RCC 7860 (cell line): ENCODE results near the gene NCOR2.
A peak's percentile ranks its signal among the peaks of the same experiment; 100 is the strongest.
"Not testable (repeated sequence)": the region's sequence is repeated elsewhere in the genome, so short reads cannot be mapped to it uniquely, and the experiment has no call there.

Experiments
- DNase-seq: peaks from one replicate; pipeline ENCODE4 v3.0.0-alpha.2; 2015; ENCODE audit warnings: low spot score
- FAIRE-seq: peaks from 2 replicates; lab custom pipeline; 2012; peaks lifted over from hg19 to GRCh38; lab: Jason Lieb, UNC

The NCOR2 gene

GRCh38 chr12:124603100-124603541, 35.7 kb upstream of the NCOR2 start:
- FAIRE-seq: no peak
- DNase-seq: no peak

GRCh38 chr12:124601706-124602105, 34.3 kb upstream of the NCOR2 start:
- no peak for FAIRE-seq
- no peak for DNase-seq

- peak; percentile 95 for FAIRE-seq
Measured at GRCh38 chr12:124599074-124599999, 31.9 kb upstream of the NCOR2 start.

GRCh38 chr12:124597041-124597440, 29.6 kb upstream of the NCOR2 start:
- DNase-seq: no peak
- no peak for FAIRE-seq

More at GRCh38 chr12:124599074-124599999, 31.9 kb upstream of the NCOR2 start:
- peak; percentile 81 for DNase-seq

- DNase-seq (no peak), FAIRE-seq (no peak)
Measured at GRCh38 chr12:124595444-124595843, 28.0 kb upstream of the NCOR2 start.

- FAIRE-seq: no peak
- no peak for DNase-seq
Measured at GRCh38 chr12:124594851-124595250, 27.4 kb upstream of the NCOR2 start.

GRCh38 chr12:124593851-124594401, 26.5 kb upstream of the NCOR2 start:
- no peak for FAIRE-seq
- DNase-seq: no peak

GRCh38 chr12:124593176-124593575, 25.8 kb upstream of the NCOR2 start:
- FAIRE-seq: no peak
- no peak for DNase-seq

- no peak for FAIRE-seq
Measured at GRCh38 chr12:124592481-124593160, 25.2 kb upstream of the NCOR2 start.

GRCh38 chr12:124592050-124592449, 24.6 kb upstream of the NCOR2 start:
- DNase-seq: peak; percentile 72

More at GRCh38 chr12:124592481-124593160, 25.2 kb upstream of the NCOR2 start:
- no peak for DNase-seq

GRCh38 chr12:124590447-124590846, 23.0 kb upstream of the NCOR2 start:
- FAIRE-seq (no peak), DNase-seq (no peak)

More at GRCh38 chr12:124592050-124592449, 24.6 kb upstream of the NCOR2 start:
- FAIRE-seq: peak; percentile 83

GRCh38 chr12:124588751-124589267, 21.4 kb upstream of the NCOR2 start:
- FAIRE-seq (no peak), DNase-seq (peak; percentile 48)

GRCh38 chr12:124588018-124588634, 20.7 kb upstream of the NCOR2 start:
- DNase-seq (no peak), FAIRE-seq (no peak)

GRCh38 chr12:124586756-124587155, 19.3 kb upstream of the NCOR2 start:
- DNase-seq: no peak
- FAIRE-seq: no peak

GRCh38 chr12:124584494-124584893, 17.1 kb upstream of the NCOR2 start:
- not testable (repeated sequence) for DNase-seq, FAIRE-seq

GRCh38 chr12:124583854-124584253, 16.4 kb upstream of the NCOR2 start:
- DNase-seq (no peak), FAIRE-seq (no peak)

- FAIRE-seq (no peak), DNase-seq (no peak)
Measured at GRCh38 chr12:124582108-124582424, 14.7 kb upstream of the NCOR2 start.

GRCh38 chr12:124581307-124582107, 14.1 kb upstream of the NCOR2 start:
- DNase-seq (peak; percentile 58), FAIRE-seq (no peak)

GRCh38 chr12:124579921-124580517, 12.6 kb upstream of the NCOR2 start:
- DNase-seq (no peak), FAIRE-seq (no peak)

- FAIRE-seq: no peak
Measured at GRCh38 chr12:124578854-124579253, 11.4 kb upstream of the NCOR2 start.

More at GRCh38 chr12:124578854-124579253, 11.4 kb upstream of the NCOR2 start:
- no peak for DNase-seq
